Esophagus muscularis mucosa (tissue), 4 donors: Measurements from ENCODE around the gene BAZ2B. TPM values are rescaled to one million over a fixed set of nuclear protein-coding genes. Genes with fewer than 3 reads are reported as not detected.

Experiments
- DNase-seq: peaks from one replicate; pipeline ENCODE4 v3.0.0-alpha.2; 2017; ENCODE audit errors: extremely low spot score
- H3K27ac ChIP-seq, 4 donors: fragments of 200-600 bp; sonication (generic); replicated peaks in 1 of 4; 1 replicate in 3 of 4; 2 replicates in 1 of 4; pipeline ENCODE4 v1.5.1; 2016 to 2019; ENCODE audit warnings: mild to moderate bottlenecking in 1 of 4
- H3K27me3 ChIP-seq, 4 donors: fragments of 200-600 bp; sonication (generic); one replicate each; pipeline versions ENCODE4 v1.5.1 to v1.6.0; 2016 to 2019
- H3K36me3 ChIP-seq, 4 donors: fragments of 200-600 bp; sonication (generic); one replicate each; pipeline ENCODE4 v1.5.1; 2016 to 2019
- H3K4me1 ChIP-seq, 4 donors: fragments of 200-600 bp; sonication (generic); one replicate each; pipeline ENCODE4 v1.5.1; 2016 to 2019
- H3K4me3 ChIP-seq, 4 donors: fragments of 200-600 bp; sonication (generic); 1 replicate in 2 of 4; 2 replicates in 2 of 4; pipeline ENCODE4 v1.5.1; 2016 to 2019; ENCODE audit warnings: mild to moderate bottlenecking in 4 of 4, moderate library complexity in 1 of 4
- H3K9me3 ChIP-seq, 4 donors: fragments of 200-600 bp; sonication (generic); 1 replicate in 3 of 4; 2 replicates in 1 of 4; pipeline ENCODE4 v1.5.1; 2016 to 2019
- CTCF ChIP-seq, 3 experiments: fragments of 200-600 bp in 2 of 3; fragments of 450-650 bp in 1 of 3; sonication (generic) in 2 of 3; IDR thresholded peaks; one replicate each; pipeline ENCODE4 v1.5.1; 2017 to 2019; ENCODE audit warnings: antibody characterized with exemption in 3 of 3, mild to moderate bottlenecking in 2 of 3, moderate library complexity in 1 of 3
- EP300 ChIP-seq: sonication (generic); formaldehyde crosslinking; IDR thresholded peaks from one replicate; pipeline ENCODE4 v1.6.1; 2017; ENCODE audit warnings: antibody characterized with exemption
- POLR2A ChIP-seq: fragments of 450-650 bp; IDR thresholded peaks from one replicate; pipeline ENCODE4 v1.6.1; 2017; ENCODE audit warnings: antibody characterized with exemption, moderate library complexity, mild to moderate bottlenecking, low read depth
- POLR2AphosphoS5 ChIP-seq, 2 donors: sonication (generic); formaldehyde crosslinking; IDR thresholded peaks; one replicate each; pipeline ENCODE4 v1.6.1; 2017; ENCODE audit warnings: antibody characterized with exemption in 2 of 2
- WGBS: methylation state at CpG from one replicate; pipeline ENCODE4 v1.1.5; 2018; 5-methylcytosine and 5-hydroxymethylcytosine counted together
- intact Hi-C: fragments of 100-400 bp; cut with DNase I; formaldehyde crosslinking; loops from one replicate; pipeline ENCODE4 v1.15.1; 2023
- total RNA-seq, 4 donors: library from RNA; depleted of rRNA; stranded (reverse); fragments of >200 nt; gene quantifications; one replicate each; pipeline versions ENCODE4 v1.1.0 to v1.2.1, GENCODE V29; 2016

Gene BAZ2B
- total RNA-seq, 4 donors from 2014 or later: 76.3 to 97.2 (median 91.0) TPM

- no peak for DNase-seq
- Histone ChIP-seq H3K36me3 (peaks cover 0 to 38% (median 15%) of the 10 kb centered on the region in 4 donors), H3K9me3 (no peaks in the 10 kb centered on the region), H3K27ac (no peak overlapping the region), H3K4me1 (no peaks in the 10 kb centered on the region), H3K27me3 (no peaks in the 10 kb centered on the region), H3K4me3 (no peak overlapping the region)
- TF ChIP-seq EP300 (no peak), POLR2AphosphoS5 (IDR thresholded peaks at IDR 0.05) (no peak), CTCF (IDR thresholded peaks at IDR 0.05) (no peak), POLR2A (no peak)
- intact Hi-C loops: no loop called here
- 64% methylated on average over 1 of the region's 1 CpG for WGBS
Measured at GRCh38 chr2:159396799-159397198, 219.5 kb downstream of the BAZ2B start.

- no peak for DNase-seq
- 97% methylated on average over 6 of the region's 6 CpGs for WGBS
- Histone ChIP-seq H3K9me3 (no peaks in the 10 kb centered on the region), H3K27ac (no peak overlapping the region), H3K36me3 (peaks cover 8 to 70% (median 38%) of the 10 kb centered on the region in 4 donors), H3K4me1 (no peaks in the 10 kb centered on the region), H3K27me3 (no peaks in the 10 kb centered on the region), H3K4me3 (no peak overlapping the region)
- intact Hi-C loops: no loop called here
- no peak for TF ChIP-seq POLR2A
- TF ChIP-seq EP300: no peak
- TF ChIP-seq POLR2AphosphoS5 (IDR thresholded peaks at IDR 0.05): no peak
- TF ChIP-seq CTCF (IDR thresholded peaks at IDR 0.05): no peak
Measured at GRCh38 chr2:159382447-159383028, 233.8 kb downstream of the BAZ2B start.

- H3K36me3 ChIP-seq: peaks cover 8 to 65% (median 38%) of the 10 kb centered on the region in 4 donors
- no peak overlapping the region for H3K4me3 ChIP-seq
- no peak overlapping the region for H3K27ac ChIP-seq
- no peak for DNase-seq
- H3K9me3 ChIP-seq: no peaks in the 10 kb centered on the region
- intact Hi-C loops: no loop called here
- no peaks in the 10 kb centered on the region for H3K4me1 ChIP-seq
- H3K27me3 ChIP-seq: no peaks in the 10 kb centered on the region
- TF ChIP-seq CTCF (IDR thresholded peaks at IDR 0.05) (no peak), POLR2AphosphoS5 (IDR thresholded peaks at IDR 0.05) (no peak)
Measured at GRCh38 chr2:159381574-159381973, 234.8 kb downstream of the BAZ2B start.

- Histone ChIP-seq H3K4me1 (no peaks in the 10 kb centered on the region), H3K27ac (no peak overlapping the region), H3K9me3 (no peaks in the 10 kb centered on the region), H3K36me3 (peaks cover 8 to 57% (median 31%) of the 10 kb centered on the region in 4 donors), H3K27me3 (no peaks in the 10 kb centered on the region), H3K4me3 (no peak overlapping the region)
- no peak for DNase-seq
- intact Hi-C loops: no loop called here
- WGBS: 100% methylated on average over 1 of the region's 1 CpG
- TF ChIP-seq POLR2A (no peak), CTCF (IDR thresholded peaks at IDR 0.05) (no peak), POLR2AphosphoS5 (IDR thresholded peaks at IDR 0.05) (no peak), EP300 (no peak)
Measured at GRCh38 chr2:159380685-159381239, 235.6 kb downstream of the BAZ2B start.

- 47% methylated on average over 1 of the region's 1 CpG for WGBS
- TF ChIP-seq EP300: no peak
- TF ChIP-seq POLR2AphosphoS5 (IDR thresholded peaks at IDR 0.05): no peak
- no peak for TF ChIP-seq POLR2A
- no peak for TF ChIP-seq CTCF (IDR thresholded peaks at IDR 0.05)
- Histone ChIP-seq H3K27ac (no peak overlapping the region), H3K4me1 (no peaks in the 10 kb centered on the region), H3K9me3 (no peaks in the 10 kb centered on the region), H3K27me3 (no peaks in the 10 kb centered on the region), H3K4me3 (no peak overlapping the region), H3K36me3 (peaks cover 12 to 53% (median 28%) of the 10 kb centered on the region in 4 donors)
- intact Hi-C loops: no loop called here
- DNase-seq: no peak
Measured at GRCh38 chr2:159379181-159379580, 237.2 kb downstream of the BAZ2B start.
